ENCODE data around the gene REL. TPM values are rescaled to one million over a fixed set of nuclear protein-coding genes. Genes with fewer than 3 reads are reported as not detected.

Gene REL
- total RNA-seq, 1 experiment from 2014 or later, result 10.0 TPM

DNA sequence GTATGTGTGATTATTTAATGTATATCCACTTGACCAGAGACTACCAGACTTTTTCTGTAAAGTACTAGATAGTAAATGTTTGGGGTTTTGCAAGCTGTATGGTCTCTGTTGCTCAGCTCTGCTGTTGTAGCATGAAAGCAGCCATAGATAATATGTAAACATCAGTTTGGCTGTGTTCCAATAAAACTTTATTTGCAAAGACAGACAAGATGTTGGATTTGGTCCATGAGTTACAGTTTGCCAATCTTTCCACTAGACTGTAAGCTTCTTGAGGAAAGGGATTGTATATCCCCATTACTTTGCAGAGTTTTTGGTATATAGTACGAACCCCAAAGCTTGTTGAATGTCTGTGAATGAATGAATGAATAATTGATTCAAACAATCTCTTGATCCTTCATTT is 17.2 kb downstream of the REL start:
- Histone ChIP-seq H3K36me3 (ENCODE audit: control insufficient read depth, insufficient read depth, low read length) (peaks cover 3% of the 10 kb centered on the region), H3K4me3 (ENCODE audit: low read depth in 2 of 2, low read length in 2 of 2) (no peak overlapping the region), H3K4me1 (ENCODE audit: control insufficient read depth, insufficient read depth, low read length) (no peaks in the 10 kb centered on the region), H3K27ac (ENCODE audit: low read length) (no peak overlapping the region), H3K27me3 (ENCODE audit: control insufficient read depth, insufficient read depth, low read length) (no peaks in the 10 kb centered on the region), H3K9me3 (ENCODE audit: control insufficient read depth, insufficient read depth, low read depth, low read length) (no peaks in the 10 kb centered on the region)
- no TSS peak for BruUV-seq (replicated peaks)
- DNase-seq (ENCODE audit: low read depth, low spot score), result no peak
- no peak for ATAC-seq
- CTCF ChIA-PET, result no interaction called here
- in situ Hi-C loops (cut with HindIII; ENCODE audit: low pct_unique_long_range_greater_than_20kb, low sequenced_read_pairs), result no loop called here
- intact Hi-C loops (cut with micrococcal nuclease; ENCODE audit: unreplicated experiment), result no loop called here
- TF ChIP-seq, protein P1, sequence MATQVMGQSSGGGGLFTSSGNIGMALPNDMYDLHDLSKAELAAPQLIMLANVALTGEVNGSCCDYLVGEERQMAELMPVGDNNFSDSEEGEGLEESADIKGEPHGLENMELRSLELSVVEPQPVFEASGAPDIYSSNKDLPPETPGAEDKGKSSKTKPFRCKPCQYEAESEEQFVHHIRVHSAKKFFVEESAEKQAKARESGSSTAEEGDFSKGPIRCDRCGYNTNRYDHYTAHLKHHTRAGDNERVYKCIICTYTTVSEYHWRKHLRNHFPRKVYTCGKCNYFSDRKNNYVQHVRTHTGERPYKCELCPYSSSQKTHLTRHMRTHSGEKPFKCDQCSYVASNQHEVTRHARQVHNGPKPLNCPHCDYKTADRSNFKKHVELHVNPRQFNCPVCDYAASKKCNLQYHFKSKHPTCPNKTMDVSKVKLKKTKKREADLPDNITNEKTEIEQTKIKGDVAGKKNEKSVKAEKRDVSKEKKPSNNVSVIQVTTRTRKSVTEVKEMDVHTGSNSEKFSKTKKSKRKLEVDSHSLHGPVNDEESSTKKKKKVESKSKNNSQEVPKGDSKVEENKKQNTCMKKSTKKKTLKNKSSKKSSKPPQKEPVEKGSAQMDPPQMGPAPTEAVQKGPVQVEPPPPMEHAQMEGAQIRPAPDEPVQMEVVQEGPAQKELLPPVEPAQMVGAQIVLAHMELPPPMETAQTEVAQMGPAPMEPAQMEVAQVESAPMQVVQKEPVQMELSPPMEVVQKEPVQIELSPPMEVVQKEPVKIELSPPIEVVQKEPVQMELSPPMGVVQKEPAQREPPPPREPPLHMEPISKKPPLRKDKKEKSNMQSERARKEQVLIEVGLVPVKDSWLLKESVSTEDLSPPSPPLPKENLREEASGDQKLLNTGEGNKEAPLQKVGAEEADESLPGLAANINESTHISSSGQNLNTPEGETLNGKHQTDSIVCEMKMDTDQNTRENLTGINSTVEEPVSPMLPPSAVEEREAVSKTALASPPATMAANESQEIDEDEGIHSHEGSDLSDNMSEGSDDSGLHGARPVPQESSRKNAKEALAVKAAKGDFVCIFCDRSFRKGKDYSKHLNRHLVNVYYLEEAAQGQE (IDR thresholded peaks at IDR 0.05; ENCODE audit: insufficient read depth in 1 of 2, low read depth in 2 of 2, low read length in 1 of 2), result no peak
- TF ChIP-seq TCF7L2 (IDR thresholded peaks at IDR 0.05; ENCODE audit: low read depth, low read length) (no peak), POLR2AphosphoS5 (IDR thresholded peaks at IDR 0.05; ENCODE audit: low read depth, low read length) (no peak), SIN3A (IDR thresholded peaks at IDR 0.05; ENCODE audit: borderline replicate concordance, insufficient read depth, low read depth, low read length) (no peak)
- TF ChIP-seq, protein P2, sequence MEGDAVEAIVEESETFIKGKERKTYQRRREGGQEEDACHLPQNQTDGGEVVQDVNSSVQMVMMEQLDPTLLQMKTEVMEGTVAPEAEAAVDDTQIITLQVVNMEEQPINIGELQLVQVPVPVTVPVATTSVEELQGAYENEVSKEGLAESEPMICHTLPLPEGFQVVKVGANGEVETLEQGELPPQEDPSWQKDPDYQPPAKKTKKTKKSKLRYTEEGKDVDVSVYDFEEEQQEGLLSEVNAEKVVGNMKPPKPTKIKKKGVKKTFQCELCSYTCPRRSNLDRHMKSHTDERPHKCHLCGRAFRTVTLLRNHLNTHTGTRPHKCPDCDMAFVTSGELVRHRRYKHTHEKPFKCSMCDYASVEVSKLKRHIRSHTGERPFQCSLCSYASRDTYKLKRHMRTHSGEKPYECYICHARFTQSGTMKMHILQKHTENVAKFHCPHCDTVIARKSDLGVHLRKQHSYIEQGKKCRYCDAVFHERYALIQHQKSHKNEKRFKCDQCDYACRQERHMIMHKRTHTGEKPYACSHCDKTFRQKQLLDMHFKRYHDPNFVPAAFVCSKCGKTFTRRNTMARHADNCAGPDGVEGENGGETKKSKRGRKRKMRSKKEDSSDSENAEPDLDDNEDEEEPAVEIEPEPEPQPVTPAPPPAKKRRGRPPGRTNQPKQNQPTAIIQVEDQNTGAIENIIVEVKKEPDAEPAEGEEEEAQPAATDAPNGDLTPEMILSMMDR (IDR thresholded peaks at IDR 0.05), result no peak
- POLR2A ChIA-PET, result no interaction called here

DNA sequence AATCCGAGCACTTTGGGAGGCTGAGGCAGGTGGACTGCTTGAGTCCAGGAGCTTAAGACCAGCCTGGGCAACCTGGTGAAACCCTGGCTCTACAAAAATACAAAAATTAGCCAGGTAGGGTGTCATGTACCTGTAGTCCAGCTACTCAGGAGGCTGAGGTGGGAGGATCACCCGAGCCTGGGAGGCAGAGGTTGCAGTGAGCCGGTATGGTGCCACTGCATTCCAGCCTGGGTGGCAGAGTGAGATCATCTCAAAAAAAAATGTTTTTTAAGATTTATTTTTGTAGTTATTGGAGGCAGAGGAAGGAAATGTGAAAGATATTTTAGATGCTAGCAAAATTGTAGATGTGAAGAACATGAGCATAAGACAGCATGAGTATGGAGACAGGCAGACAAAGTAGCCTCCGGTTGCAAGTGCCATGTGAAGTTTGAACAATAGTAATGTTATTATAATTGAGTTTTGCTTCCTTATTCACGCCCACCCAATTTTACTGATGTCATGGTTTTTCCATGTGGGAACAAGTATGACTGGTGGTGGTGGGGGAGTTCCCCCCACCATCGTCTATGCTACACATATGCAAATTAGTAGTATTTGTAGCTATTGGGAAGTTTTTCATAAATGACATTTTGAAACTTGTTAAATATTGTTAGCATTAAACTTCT is 18.0 kb downstream of the REL start:
- H3K27ac ChIP-seq (ENCODE audit: low read length), result no peak overlapping the region
- TF ChIP-seq TCF7L2 (IDR thresholded peaks at IDR 0.05; ENCODE audit: low read depth, low read length), result no peak
- TF ChIP-seq, protein P2 (IDR thresholded peaks at IDR 0.05), result no peak
- TF ChIP-seq SIN3A (IDR thresholded peaks at IDR 0.05; ENCODE audit: borderline replicate concordance, insufficient read depth, low read depth, low read length), result no peak
- TF ChIP-seq, protein P1 (IDR thresholded peaks at IDR 0.05; ENCODE audit: insufficient read depth in 1 of 2, low read depth in 2 of 2, low read length in 1 of 2), result no peak
- TF ChIP-seq POLR2AphosphoS5 (IDR thresholded peaks at IDR 0.05; ENCODE audit: low read depth, low read length), result no peak
- DNase-seq (ENCODE audit: low read depth, low spot score) (no peak), ATAC-seq (no peak)
- POLR2A ChIA-PET, result no interaction called here
- H3K4me3 ChIP-seq (ENCODE audit: low read depth in 2 of 2, low read length in 2 of 2), result no peak overlapping the region
- intact Hi-C loops (cut with micrococcal nuclease; ENCODE audit: unreplicated experiment), result no loop called here
- CTCF ChIA-PET, result no interaction called here
- no TSS peak for BruUV-seq (replicated peaks)
- H3K27me3 ChIP-seq (ENCODE audit: control insufficient read depth, insufficient read depth, low read length), result no peaks in the 10 kb centered on the region
- no peaks in the 10 kb centered on the region for H3K9me3 ChIP-seq (ENCODE audit: control insufficient read depth, insufficient read depth, low read depth, low read length)
- in situ Hi-C loops (cut with HindIII; ENCODE audit: low pct_unique_long_range_greater_than_20kb, low sequenced_read_pairs), result no loop called here
- H3K36me3 ChIP-seq (ENCODE audit: control insufficient read depth, insufficient read depth, low read length), result peaks cover 3% of the 10 kb centered on the region; the same call in 1 of the 2 replicates
- no peaks in the 10 kb centered on the region for H3K4me1 ChIP-seq (ENCODE audit: control insufficient read depth, insufficient read depth, low read length)
